Measurements from ENCODE around the gene DGKI. TPM values are rescaled to one million over a fixed set of nuclear protein-coding genes. Genes with fewer than 3 reads are reported as not detected.
A peak's percentile ranks its signal among the peaks of the same experiment; 100 is the strongest.

The DGKI gene
- total RNA-seq, 2 donors from 2014 or later, result 0.04 to 0.64 TPM

- Histone ChIP-seq H3K9me3 (ENCODE audit: control insufficient read depth, low read length) (no peaks in the 10 kb centered on the region), H3K4me1 (ENCODE audit: control insufficient read depth, insufficient read depth, low read length) (no peaks in the 10 kb centered on the region), H3K27me3 (ENCODE audit: control insufficient read depth, insufficient read depth, low read length, poor library complexity, severe bottlenecking) (no peaks in the 10 kb centered on the region), H3K4me3 (ENCODE audit: low read length) (no peak overlapping the region), H3K36me3 (ENCODE audit: control insufficient read depth, insufficient read depth, low read length) (no peaks in the 10 kb centered on the region), H3K9ac (ENCODE audit: extremely low read depth, low read length, poor library complexity, severe bottlenecking) (no peak overlapping the region), H3K27ac (ENCODE audit: low read depth, low read length) (no peak overlapping the region)
- peaks cover 13% of the 10 kb centered on the region for H3K4me1 Mint-ChIP-seq
- no peak overlapping the region for H3K4me3 Mint-ChIP-seq
- H3K36me3 Mint-ChIP-seq (ENCODE audit: low read depth), result no peaks in the 10 kb centered on the region
- no peak overlapping the region for H3K27ac Mint-ChIP-seq
- no peak for TF ChIP-seq CTCF (conservative IDR thresholded peaks at IDR 0.05)
- H3K27me3 Mint-ChIP-seq (ENCODE audit: insufficient read depth), result no peaks in the 10 kb centered on the region
- DNase-seq, result no peak
- 93 to 94% methylated on average over 2 of the region's 2 CpGs for WGBS, 2 experiments (ENCODE audit: insufficient coverage in 1 of 2, insufficient read length in 1 of 2)
- no peaks in the 10 kb centered on the region for H3K9me3 Mint-ChIP-seq
Observed at GRCh38 chr7:137762334-137762733, 84.4 kb downstream of the DGKI start.

- Mint-ChIP-seq H3K36me3 (ENCODE audit: low read depth) (no peaks in the 10 kb centered on the region), H3K4me1 (peaks cover 30% of the 10 kb centered on the region), H3K4me3 (no peak overlapping the region), H3K27ac (peak overlapping the region; percentile 56), H3K9me3 (no peaks in the 10 kb centered on the region), H3K27me3 (ENCODE audit: insufficient read depth) (no peaks in the 10 kb centered on the region)
- Histone ChIP-seq H3K36me3 (ENCODE audit: control insufficient read depth, insufficient read depth, low read length) (no peaks in the 10 kb centered on the region), H3K9me3 (ENCODE audit: control insufficient read depth, low read length) (no peaks in the 10 kb centered on the region), H3K27ac (ENCODE audit: low read depth, low read length) (no peak overlapping the region), H3K9ac (ENCODE audit: extremely low read depth, low read length, poor library complexity, severe bottlenecking) (no peak overlapping the region), H3K4me1 (ENCODE audit: control insufficient read depth, insufficient read depth, low read length) (peaks cover 3% of the 10 kb centered on the region), H3K27me3 (ENCODE audit: control insufficient read depth, insufficient read depth, low read length, poor library complexity, severe bottlenecking) (no peaks in the 10 kb centered on the region), H3K4me3 (ENCODE audit: low read length) (no peak overlapping the region)
- TF ChIP-seq CTCF (conservative IDR thresholded peaks at IDR 0.05), result no peak
- 52 to 62% methylated on average over 3 to 6 of the region's 6 CpGs for WGBS, 2 experiments (ENCODE audit: insufficient coverage in 1 of 2, insufficient read length in 1 of 2)
- DNase-seq, result peak; percentile 66
Observed at GRCh38 chr7:137760111-137760510, 86.7 kb downstream of the DGKI start.

GRCh38 chr7:137757146-137757925, 89.4 kb downstream of the DGKI start:
- no peak for DNase-seq
- Histone ChIP-seq H3K4me3 (ENCODE audit: low read length) (no peak overlapping the region), H3K27me3 (ENCODE audit: control insufficient read depth, insufficient read depth, low read length, poor library complexity, severe bottlenecking) (no peaks in the 10 kb centered on the region), H3K36me3 (ENCODE audit: control insufficient read depth, insufficient read depth, low read length) (no peaks in the 10 kb centered on the region), H3K4me1 (ENCODE audit: control insufficient read depth, insufficient read depth, low read length) (peaks cover 11% of the 10 kb centered on the region), H3K9ac (ENCODE audit: extremely low read depth, low read length, poor library complexity, severe bottlenecking) (no peak overlapping the region), H3K9me3 (ENCODE audit: control insufficient read depth, low read length) (peaks cover 3% of the 10 kb centered on the region), H3K27ac (ENCODE audit: low read depth, low read length) (no peak overlapping the region)
- no peak overlapping the region for H3K27ac Mint-ChIP-seq
- peaks cover 49% of the 10 kb centered on the region for H3K4me1 Mint-ChIP-seq
- H3K36me3 Mint-ChIP-seq (ENCODE audit: low read depth), result no peaks in the 10 kb centered on the region
- WGBS, 2 experiments (ENCODE audit: insufficient coverage in 1 of 2, insufficient read length in 1 of 2), result 89 to 91% methylated on average over 7 to 10 of the region's 10 CpGs
- no peaks in the 10 kb centered on the region for H3K27me3 Mint-ChIP-seq (ENCODE audit: insufficient read depth)
- H3K9me3 Mint-ChIP-seq, result peaks cover 6% of the 10 kb centered on the region
- no peak overlapping the region for H3K4me3 Mint-ChIP-seq
- TF ChIP-seq CTCF (conservative IDR thresholded peaks at IDR 0.05), result no peak
